GM10266 (cell line): ENCODE data around the gene ANKRD13D.

Experiments
- DNase-seq: peaks from one replicate; pipeline ENCODE4 v3.0.0; 2012; ENCODE audit errors: extremely low spot score
- CTCF ChIP-seq: IDR thresholded peaks from 2 replicates; pipeline ENCODE4 v1.5.1; 2012; ENCODE audit warnings: mild to moderate bottlenecking, low read depth; ENCODE audit not compliant: control insufficient read depth, insufficient read depth; ENCODE audit errors: missing control alignments

ANKRD13D gene

GRCh38 chr11:67277231-67277961 is 11.7 kb upstream of the ANKRD13D start:
- TF ChIP-seq CTCF = no peak
- DNase-seq = peak; percentile 93

GRCh38 chr11:67278135-67278938 is 10.8 kb upstream of the ANKRD13D start:
- TF ChIP-seq CTCF = no peak
- DNase-seq = no peak

- DNase-seq = no peak
- TF ChIP-seq CTCF = no peak
Measured at GRCh38 chr11:67278939-67279588, 10.0 kb upstream of the ANKRD13D start.

- no peak for TF ChIP-seq CTCF
- DNase-seq = no peak
Measured at GRCh38 chr11:67279589-67280340, 9.3 kb upstream of the ANKRD13D start.

GRCh38 chr11:67280341-67280787 is 8.7 kb upstream of the ANKRD13D start:
- no peak for TF ChIP-seq CTCF
- no peak for DNase-seq

- no peak for DNase-seq
- no peak for TF ChIP-seq CTCF
Measured at GRCh38 chr11:67280788-67281551, 8.1 kb upstream of the ANKRD13D start.
